Activated CD8-positive, alpha-beta T cell treated with anti-CD3 and anti-CD28 coated beads, Interleukin-2, amount 10 ng/mL, durations not matched to agents 7 days and 5 days (primary cell): ENCODE measurements around the gene NEK9. TPM values are rescaled to one million over a fixed set of nuclear protein-coding genes. Genes with fewer than 3 reads are reported as not detected.
A peak's percentile ranks its signal among the peaks of the same experiment; 100 is the strongest.
"Not testable (repeated sequence)": the region's sequence is repeated elsewhere in the genome, so short reads cannot be mapped to it uniquely, and the experiment has no call there.

Experiments used
- ATAC-seq: fragments of 150-1000 bp; cut with Tn5 transposase; one replicate; pipeline ENCODE4 v1.10.0; 2021; ENCODE audit warnings: moderate library complexity
- CTCF ChIA-PET: fragments of 350-600 bp; sonication (Branson Sonifier 250); formaldehyde crosslinking; loops from one replicate; lab custom pipeline; 2021; ENCODE audit warnings: antibody characterized with exemption; lab: Charles Lee
- POLR2A ChIA-PET: fragments of 350-600 bp; sonication (Branson Sonifier 250); formaldehyde crosslinking; loops from one replicate; lab custom pipeline; 2021; ENCODE audit warnings: antibody characterized with exemption; lab: Charles Lee
- DNase-seq: peaks from one replicate; pipeline ENCODE4 v3.0.0-alpha.2; 2020
- H3K27ac Mint-ChIP-seq: one replicate; pipeline ENCODE4 v1.8.0; 2021; ENCODE audit warnings: mild to moderate bottlenecking, mixed read lengths
- H3K27me3 Mint-ChIP-seq: one replicate; pipeline ENCODE4 v1.8.0; 2021; ENCODE audit warnings: low read depth, mixed read lengths
- H3K36me3 Mint-ChIP-seq: one replicate; pipeline ENCODE4 v1.8.0; 2021; ENCODE audit warnings: low read depth, mixed read lengths
- H3K4me1 Mint-ChIP-seq: one replicate; pipeline ENCODE4 v1.8.0; 2021; ENCODE audit warnings: low read depth, mixed read lengths
- H3K4me3 Mint-ChIP-seq: one replicate; pipeline ENCODE4 v1.8.0; 2021; ENCODE audit warnings: mild to moderate bottlenecking, mixed read lengths
- H3K9me3 Mint-ChIP-seq: one replicate; pipeline ENCODE4 v1.8.0; 2022; ENCODE audit warnings: mixed read lengths; ENCODE audit not compliant: insufficient read depth
- total RNA-seq, 2 experiments: library from RNA; stranded (reverse); gene quantifications; one replicate each; pipeline ENCODE4 v1.2.3, GENCODE V29; 2021

NEK9 gene
- total RNA-seq, 2 experiments from 2014 or later, result 73.7 to 80.0 TPM

GRCh38 chr14:75162631-75163030 lies 35.8 kb upstream of the NEK9 start:
- Mint-ChIP-seq H3K36me3 (peaks cover 9% of the 10 kb centered on the region), H3K27ac (no peak overlapping the region), H3K9me3 (no peaks in the 10 kb centered on the region), H3K27me3 (no peaks in the 10 kb centered on the region), H3K4me3 (no peak overlapping the region), H3K4me1 (peaks cover 39% of the 10 kb centered on the region)
- ATAC-seq, result no peak
- CTCF ChIA-PET, result interaction anchor here (1.2 kb wide), 1 partner anchor 15 kb away, joined by 3 read pairs; no protein-coding TSS in a partner anchor
- POLR2A ChIA-PET, result no interaction called here
- DNase-seq, result no peak

GRCh38 chr14:75158843-75159614 lies 32.2 kb upstream of the NEK9 start:
- ATAC-seq, result no peak
- H3K4me1 Mint-ChIP-seq, result peaks cover 65% of the 10 kb centered on the region
- no peaks in the 10 kb centered on the region for H3K9me3 Mint-ChIP-seq
- peak overlapping the region; percentile 54 for H3K27ac Mint-ChIP-seq
- H3K4me3 Mint-ChIP-seq, result no peak overlapping the region
- peaks cover 16% of the 10 kb centered on the region for H3K36me3 Mint-ChIP-seq
- no peak for DNase-seq
- ChIA-PET CTCF (interaction anchor here (0.6 to 0.9 kb wide), 4 partner anchors 14 to 136 kb away, joined by 3 read pairs; no protein-coding TSS in a partner anchor), POLR2A (no interaction called here)
- no peaks in the 10 kb centered on the region for H3K27me3 Mint-ChIP-seq

- no peaks in the 10 kb centered on the region for H3K9me3 Mint-ChIP-seq
- ATAC-seq, result peak; percentile 92
- peak overlapping the region; percentile 4 for H3K4me3 Mint-ChIP-seq
- peaks cover 60% of the 10 kb centered on the region for H3K4me1 Mint-ChIP-seq
- POLR2A ChIA-PET, result interaction anchor here (0.6 kb wide), 2 partner anchors 9 to 42 kb away, joined by 4 to 5 read pairs; no protein-coding TSS in a partner anchor
- CTCF ChIA-PET, result interaction anchor here (0.8 to 1.8 kb wide), 8 partner anchors 11 to 145 kb away, joined by 3 to 8 read pairs (median 4); no protein-coding TSS in a partner anchor
- H3K27me3 Mint-ChIP-seq, result no peaks in the 10 kb centered on the region
- H3K27ac Mint-ChIP-seq, result peak overlapping the region; percentile 29
- peaks cover 17% of the 10 kb centered on the region for H3K36me3 Mint-ChIP-seq
- peak; percentile 63 for DNase-seq
Observed at GRCh38 chr14:75156901-75157300, 30.1 kb upstream of the NEK9 start.

- peaks cover 53% of the 10 kb centered on the region for H3K4me1 Mint-ChIP-seq
- no peaks in the 10 kb centered on the region for H3K27me3 Mint-ChIP-seq
- DNase-seq (no peak), ATAC-seq (no peak)
- ChIA-PET CTCF (interaction anchor here (0.8 to 1.8 kb wide), 4 partner anchors 11 to 15 kb away, joined by 3 to 8 read pairs (median 5); no protein-coding TSS in a partner anchor), POLR2A (interaction anchor here (1.2 kb wide), 1 partner anchor 74 kb away, joined by 3 read pairs; no protein-coding TSS in a partner anchor)
- H3K27ac Mint-ChIP-seq, result no peak overlapping the region
- no peak overlapping the region for H3K4me3 Mint-ChIP-seq
- no peaks in the 10 kb centered on the region for H3K9me3 Mint-ChIP-seq
- H3K36me3 Mint-ChIP-seq, result peaks cover 23% of the 10 kb centered on the region
Observed at GRCh38 chr14:75156111-75156510, 29.3 kb upstream of the NEK9 start.

- CTCF ChIA-PET, result interaction anchor here (1.3 kb wide), 1 partner anchor 14 kb away, joined by 4 read pairs; no protein-coding TSS in a partner anchor
- Mint-ChIP-seq H3K9me3 (no peaks in the 10 kb centered on the region), H3K36me3 (peaks cover 24% of the 10 kb centered on the region), H3K4me1 (peaks cover 46% of the 10 kb centered on the region), H3K27me3 (no peaks in the 10 kb centered on the region), H3K27ac (no peak overlapping the region), H3K4me3 (no peak overlapping the region)
- DNase-seq, result no peak
- POLR2A ChIA-PET, result no interaction called here
- peak; percentile 30 for ATAC-seq
Observed at GRCh38 chr14:75155169-75155568, 28.3 kb upstream of the NEK9 start.

- Mint-ChIP-seq H3K27ac (no peak overlapping the region), H3K4me1 (peaks cover 37% of the 10 kb centered on the region), H3K36me3 (peaks cover 28% of the 10 kb centered on the region), H3K27me3 (no peaks in the 10 kb centered on the region), H3K9me3 (no peaks in the 10 kb centered on the region), H3K4me3 (no peak overlapping the region)
- POLR2A ChIA-PET, result interaction anchor here (0.7 kb wide), 1 partner anchor 144 kb away, joined by 4 read pairs; no protein-coding TSS in a partner anchor
- ATAC-seq, result no peak
- DNase-seq, result no peak
- CTCF ChIA-PET, result no interaction called here
Observed at GRCh38 chr14:75153295-75153694, 26.4 kb upstream of the NEK9 start.

GRCh38 chr14:75151851-75152250 lies 25.0 kb upstream of the NEK9 start:
- CTCF ChIA-PET, result no interaction called here
- Mint-ChIP-seq H3K9me3 (no peaks in the 10 kb centered on the region), H3K36me3 (peaks cover 29% of the 10 kb centered on the region), H3K4me1 (peaks cover 34% of the 10 kb centered on the region), H3K27me3 (no peaks in the 10 kb centered on the region), H3K4me3 (no peak overlapping the region), H3K27ac (no peak overlapping the region)
- ATAC-seq (no peak), DNase-seq (no peak)
- POLR2A ChIA-PET, result no interaction called here

- H3K27ac Mint-ChIP-seq, POLR2A ChIA-PET, DNase-seq, H3K27me3 Mint-ChIP-seq, ATAC-seq, H3K9me3 Mint-ChIP-seq, H3K4me3 Mint-ChIP-seq: not testable (repeated sequence)
- Mint-ChIP-seq H3K36me3 (peaks cover 35% of the 10 kb centered on the region), H3K4me1 (peaks cover 32% of the 10 kb centered on the region)
- CTCF ChIA-PET, result interaction anchor here (1.0 kb wide), 1 partner anchor 10 kb away, joined by 4 read pairs; no protein-coding TSS in a partner anchor
Observed at GRCh38 chr14:75150637-75151036, 23.8 kb upstream of the NEK9 start.

GRCh38 chr14:75150150-75150549 lies 23.3 kb upstream of the NEK9 start:
- no peaks in the 10 kb centered on the region for H3K27me3 Mint-ChIP-seq
- H3K4me1 Mint-ChIP-seq, result peaks cover 32% of the 10 kb centered on the region
- H3K36me3 Mint-ChIP-seq, result peaks cover 34% of the 10 kb centered on the region
- DNase-seq (no peak), ATAC-seq (no peak)
- H3K27ac Mint-ChIP-seq, result no peak overlapping the region
- POLR2A ChIA-PET, result no interaction called here
- H3K4me3 Mint-ChIP-seq, result no peak overlapping the region
- CTCF ChIA-PET, result interaction anchor here (1.0 kb wide), 1 partner anchor 10 kb away, joined by 4 read pairs; no protein-coding TSS in a partner anchor
- no peaks in the 10 kb centered on the region for H3K9me3 Mint-ChIP-seq

GRCh38 chr14:75147423-75148071 lies 20.7 kb upstream of the NEK9 start:
- POLR2A ChIA-PET, result no interaction called here
- peak; percentile 67 for ATAC-seq
- Mint-ChIP-seq H3K27ac (no peak overlapping the region), H3K36me3 (peaks cover 51% of the 10 kb centered on the region), H3K27me3 (no peaks in the 10 kb centered on the region), H3K4me3 (no peak overlapping the region), H3K9me3 (no peaks in the 10 kb centered on the region), H3K4me1 (peaks cover 45% of the 10 kb centered on the region)
- DNase-seq, result peak; percentile 47
- CTCF ChIA-PET, result interaction anchor here (1.0 to 1.1 kb wide), 2 partner anchors 15 to 148 kb away, joined by 3 read pairs; no protein-coding TSS in a partner anchor

- ChIA-PET POLR2A (no interaction called here), CTCF (interaction anchor here (1.0 to 5.5 kb wide), 6 partner anchors 10 to 160 kb away, joined by 3 to 86 read pairs (median 4); no protein-coding TSS in a partner anchor)
- DNase-seq (peak; percentile 38), ATAC-seq (peak; percentile 31)
- Mint-ChIP-seq H3K4me1 (peaks cover 61% of the 10 kb centered on the region), H3K9me3 (no peaks in the 10 kb centered on the region), H3K27ac (peak overlapping the region; percentile 11), H3K4me3 (no peak overlapping the region), H3K36me3 (peaks cover 39% of the 10 kb centered on the region), H3K27me3 (no peaks in the 10 kb centered on the region)
Observed at GRCh38 chr14:75144944-75145343, 18.1 kb upstream of the NEK9 start.
